Endometrial microvascular endothelial cells (primary cell): ENCODE measurements around the gene TAP1. TPM values are rescaled to one million over a fixed set of nuclear protein-coding genes. Genes with fewer than 3 reads are reported as not detected.
"Not testable (repeated sequence)": the region's sequence is repeated elsewhere in the genome, so short reads cannot be mapped to it uniquely, and the experiment has no call there.

ENCODE experiments used
- in situ Hi-C: cut with HindIII; loops from 2 replicates; pipeline ENCODE4 v1.10.0; 2017; ENCODE audit warnings: low sequenced_read_pairs, low pct_unique_long_range_greater_than_20kb; ENCODE audit errors: inconsistent ontology term
- total RNA-seq: library from RNA; depleted of rRNA; stranded (reverse); fragments of >200 nt; gene quantifications from one replicate; pipeline ENCODE4 v1.2.3, GENCODE V29; 2015; ENCODE audit errors: inconsistent ontology term

TAP1 gene
- total RNA-seq, 1 donor from 2014 or later: 106 TPM

DNA sequence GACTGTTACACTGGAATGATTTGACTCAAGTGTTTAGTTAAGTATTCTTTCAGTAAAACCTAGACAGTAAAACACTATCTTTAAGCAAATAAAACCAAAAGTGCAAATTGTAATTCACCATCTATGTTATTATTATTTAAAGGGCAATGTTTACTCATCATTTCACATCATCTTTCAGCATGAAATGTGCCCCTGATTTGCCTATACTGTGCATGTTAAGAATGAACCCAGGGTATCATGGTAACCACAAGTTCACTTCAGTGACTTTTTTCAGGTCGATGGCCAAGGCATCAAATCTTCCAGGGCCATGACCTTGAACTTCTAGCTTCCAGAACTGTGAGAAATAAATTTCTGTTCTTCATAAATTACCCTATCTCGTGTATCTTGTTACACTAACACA lies 34.6 kb downstream of the TAP1 start:
- in situ Hi-C loops: no loop called here

DNA sequence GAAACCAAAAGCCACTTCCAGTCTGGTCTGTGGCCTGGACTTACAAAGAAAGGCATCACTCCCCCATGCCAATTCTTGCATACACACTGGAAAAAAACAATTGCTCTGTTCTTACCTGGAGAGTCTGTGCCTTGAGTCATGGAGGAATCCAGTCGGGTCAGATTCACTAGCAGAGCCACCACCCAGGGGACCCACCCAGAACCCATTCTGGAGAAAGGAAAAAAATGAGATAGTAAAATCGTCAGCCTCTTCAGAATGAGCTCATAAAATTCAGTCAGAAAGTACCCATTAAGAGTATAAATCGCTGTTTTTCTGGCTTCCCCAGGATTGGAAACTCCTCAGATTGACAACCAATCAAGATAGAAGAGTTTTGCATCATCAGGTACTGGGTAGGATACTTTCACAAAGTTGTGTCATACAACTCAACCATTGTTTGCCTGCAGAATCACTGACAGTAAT lies 36.7 kb downstream of the TAP1 start, which contains the start of gene HLA-DOB:
TSS of gene HLA-DOB (minus strand) at position 257 of the 459 bp plus-strand sequence. CDS start at position 206, 51 bp downstream.
- in situ Hi-C loops: no loop called here

DNA sequence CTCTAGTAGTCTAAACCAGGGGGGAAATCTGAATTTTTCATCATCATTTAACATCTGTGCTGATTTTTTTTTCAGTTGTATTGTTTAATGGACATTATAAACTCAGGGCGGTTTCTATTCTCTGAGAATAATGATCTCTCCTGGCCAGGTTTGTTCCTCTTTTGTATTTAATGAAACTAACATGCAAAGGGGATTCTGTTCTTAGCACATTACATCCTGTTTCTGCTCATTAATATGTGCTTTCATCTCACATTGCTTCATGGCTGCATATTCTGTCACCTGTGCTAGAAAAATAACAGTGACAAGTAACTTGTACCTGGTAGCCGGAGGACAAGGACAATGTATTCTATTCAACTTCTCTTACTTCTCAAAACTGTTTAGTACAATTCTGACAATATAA lies 37.5 kb downstream of the TAP1 start:
- in situ Hi-C loops: no loop called here

DNA sequence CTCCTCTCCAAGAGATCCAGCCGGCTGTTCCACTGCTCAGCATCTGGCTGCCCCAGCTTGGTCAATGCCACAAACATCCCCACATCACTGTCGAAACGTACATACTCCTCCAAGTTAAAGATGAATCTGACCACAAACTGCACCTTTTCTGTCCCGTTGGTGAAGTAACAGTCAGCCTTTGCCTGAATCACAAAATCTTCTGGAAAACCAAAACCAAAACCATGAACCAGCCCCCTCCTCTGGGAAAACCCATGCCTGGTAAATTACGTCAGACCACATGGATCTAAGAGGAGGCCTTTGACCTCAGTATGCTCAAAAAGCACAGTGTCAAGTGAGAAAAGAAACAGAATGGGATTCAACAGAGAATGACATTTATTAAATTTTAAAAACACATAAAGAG lies 38.4 kb downstream of the TAP1 start:
- in situ Hi-C loops: no loop called here

DNA sequence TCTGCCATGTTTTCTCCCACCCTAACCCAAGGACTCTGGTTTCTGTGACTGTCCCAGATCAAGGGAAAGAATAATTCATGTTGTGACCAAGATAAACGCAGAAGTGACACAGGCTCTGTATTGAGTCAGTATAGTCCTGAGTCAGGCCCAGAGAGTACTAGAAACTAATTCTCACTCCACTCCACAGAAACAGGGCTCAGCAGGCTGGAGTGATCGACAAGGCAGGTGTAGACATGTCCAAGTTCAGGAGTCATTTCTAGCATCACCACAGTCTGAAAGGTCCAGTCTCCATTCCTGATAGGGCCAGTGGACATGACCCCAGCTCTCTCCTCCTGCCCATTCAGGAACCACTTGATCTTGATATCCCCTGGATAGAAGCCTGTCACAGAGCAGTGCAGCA lies 39.4 kb downstream of the TAP1 start:
- in situ Hi-C loops: no loop called here

DNA sequence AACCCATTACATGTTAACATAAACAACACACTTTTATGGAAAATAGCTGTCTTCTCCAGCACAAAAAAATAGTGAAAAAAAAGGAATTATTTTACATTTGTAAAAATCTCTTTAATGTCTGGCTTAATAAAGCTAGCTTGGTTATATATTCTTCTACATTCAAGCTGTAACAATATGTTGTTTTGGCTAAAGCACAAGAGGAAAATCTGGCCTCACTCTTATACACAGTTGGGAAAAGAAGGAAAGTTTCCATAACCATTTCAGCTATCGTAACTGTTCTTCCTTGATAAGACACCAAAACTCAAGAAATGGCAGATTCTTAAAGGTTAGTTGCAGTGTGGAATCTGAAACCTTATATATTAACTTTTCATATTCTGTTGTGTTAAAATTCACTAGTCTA lies 44.3 kb downstream of the TAP1 start:
- in situ Hi-C loops: no loop called here

DNA sequence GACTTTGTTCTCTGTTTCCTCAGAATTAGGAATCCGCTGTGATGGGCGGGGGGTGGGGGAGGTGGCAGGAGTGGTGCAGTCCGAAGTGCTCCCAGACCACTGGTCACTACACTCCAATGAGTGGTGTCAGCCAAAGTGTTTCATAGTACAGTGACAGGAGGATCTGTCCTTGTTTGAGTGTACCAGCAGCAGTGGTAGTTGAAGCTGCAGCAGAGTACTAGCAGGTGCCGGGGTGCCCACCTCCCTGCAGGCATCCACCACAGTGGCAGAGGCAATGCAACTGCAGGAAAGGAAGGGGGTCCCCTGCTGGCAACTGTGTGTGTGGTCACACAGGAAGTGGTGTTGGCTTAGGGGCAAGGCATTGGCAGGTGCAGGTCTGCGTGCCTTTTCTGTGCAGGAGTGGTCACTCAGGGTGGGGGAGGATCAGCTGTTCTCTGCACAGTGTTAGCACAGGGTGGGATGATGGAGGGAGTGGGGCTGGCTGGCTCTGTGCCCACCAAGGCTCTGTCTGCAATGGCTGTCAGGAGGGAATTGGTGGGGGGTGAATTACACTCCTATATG lies 46.4 kb downstream of the TAP1 start:
- in situ Hi-C loops: no loop called here

DNA sequence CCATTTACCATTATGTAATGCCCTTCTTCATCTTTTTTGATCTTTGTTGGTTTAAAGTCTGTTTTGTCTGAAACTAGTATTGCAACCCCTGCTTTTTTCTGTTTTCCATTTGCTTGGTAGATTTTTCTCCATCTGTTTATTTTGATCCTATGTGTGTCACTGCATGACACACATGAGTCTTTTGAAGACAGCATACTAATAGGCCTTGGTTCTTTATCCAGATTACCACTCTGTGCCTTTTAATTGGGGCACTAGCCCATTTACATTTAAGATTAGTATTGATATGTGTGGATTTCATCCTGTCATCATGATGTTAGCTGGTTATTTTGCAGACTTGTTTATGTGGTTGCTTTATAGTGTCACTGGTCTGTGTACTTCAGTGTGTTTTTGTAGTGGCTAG lies 48.1 kb downstream of the TAP1 start:
- in situ Hi-C loops: not testable (repeated sequence)

DNA sequence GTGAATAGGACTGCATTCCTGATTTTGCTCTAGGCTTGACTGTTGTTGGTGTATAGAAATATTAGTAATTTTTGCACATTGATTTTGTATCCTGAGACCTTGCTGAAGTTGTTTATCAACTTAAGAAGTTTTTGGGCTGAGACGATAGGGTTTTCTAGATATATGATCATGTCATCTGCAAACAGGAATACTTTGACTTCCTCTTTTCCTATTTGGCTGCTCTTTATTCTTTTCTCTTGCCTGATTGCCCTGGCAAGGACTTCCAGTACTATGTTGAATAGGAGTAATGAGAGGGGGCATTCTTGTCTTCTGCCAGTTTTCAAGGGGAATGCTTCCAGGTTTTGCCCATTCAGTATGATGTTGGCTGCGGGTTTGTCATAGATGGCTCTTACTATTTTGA lies 50.1 kb downstream of the TAP1 start:
- in situ Hi-C loops: no loop called here

DNA sequence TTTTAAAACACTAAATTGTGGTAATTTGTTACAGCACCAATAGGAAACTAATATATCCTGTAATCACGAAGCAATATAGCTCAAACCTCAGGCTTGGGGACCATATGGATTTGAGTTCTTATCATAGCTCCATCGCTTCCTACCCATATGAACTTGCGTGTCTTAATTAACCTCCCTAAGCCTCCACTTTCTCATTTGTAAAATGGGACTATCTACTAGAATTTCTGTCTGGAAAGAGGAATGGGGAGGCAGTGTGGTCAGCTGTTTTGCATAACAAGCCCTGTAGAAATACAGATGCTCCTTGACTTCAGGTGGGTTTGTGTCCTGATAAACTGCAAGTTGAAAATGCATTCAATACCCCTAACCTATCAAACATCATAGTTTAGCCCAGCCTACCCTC lies 53.8 kb downstream of the TAP1 start:
- in situ Hi-C loops: no loop called here

DNA sequence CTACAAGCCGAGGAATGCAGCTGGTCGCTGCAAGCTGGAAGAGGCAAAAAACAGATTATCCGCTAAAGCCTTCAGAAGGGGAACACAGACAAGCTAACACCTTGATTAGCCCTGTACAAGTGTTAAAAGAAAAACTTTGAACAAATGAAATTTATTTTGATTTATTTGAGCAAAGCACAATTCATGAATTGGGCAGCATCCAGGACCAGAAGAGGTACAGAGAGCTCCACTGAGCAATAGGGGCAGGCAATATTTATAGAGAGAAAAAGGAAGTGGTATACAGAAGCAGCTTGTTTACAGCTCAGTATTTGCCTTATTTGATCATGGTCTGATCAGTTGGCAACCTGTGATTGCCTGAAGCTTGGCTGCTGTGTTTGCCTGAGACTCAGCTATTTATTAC lies 54.3 kb downstream of the TAP1 start:
- in situ Hi-C loops: no loop called here

DNA sequence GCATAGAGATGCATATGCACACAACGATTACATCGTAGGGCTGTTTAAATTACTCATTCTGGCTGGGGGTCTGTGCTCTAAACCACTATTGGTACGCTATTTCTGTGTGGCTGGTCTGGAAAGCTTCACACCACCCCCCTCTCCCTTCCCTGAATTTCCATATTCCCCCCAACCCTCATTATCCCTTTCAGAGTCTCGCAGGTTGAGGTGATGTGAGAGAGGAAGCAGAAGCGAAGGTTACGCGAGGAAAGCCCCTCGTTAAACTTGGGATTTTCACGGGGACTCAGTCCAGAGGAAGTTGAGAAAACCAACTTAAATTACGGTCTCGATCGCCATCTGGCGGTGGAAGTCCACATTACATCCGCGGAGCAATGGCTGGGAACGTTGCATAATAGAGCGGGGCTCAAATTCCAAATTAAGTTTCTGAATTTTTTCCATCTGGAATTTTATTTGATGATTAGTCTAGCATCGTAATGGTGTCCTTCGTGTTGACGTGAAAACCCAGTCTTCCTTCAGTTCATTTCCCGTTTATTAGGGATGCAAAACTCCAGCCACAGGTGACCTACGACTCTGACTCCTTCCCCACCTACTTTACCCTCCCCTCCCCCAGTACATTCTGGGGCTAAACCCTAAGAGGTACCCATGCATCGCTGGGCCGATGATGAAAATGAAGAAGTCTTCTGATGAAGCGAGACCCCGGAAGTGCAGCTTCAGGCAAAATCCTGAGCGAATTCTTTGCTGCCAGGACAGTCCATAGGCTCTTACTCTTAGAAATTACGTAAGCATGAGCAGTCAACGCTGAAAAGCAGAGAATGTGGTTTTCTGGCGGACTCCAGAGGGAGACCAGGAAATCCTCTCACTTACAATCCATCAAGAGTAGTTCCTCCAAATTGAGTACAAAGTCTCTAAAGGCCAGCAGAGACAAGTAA lies 56.4 kb downstream of the TAP1 start:
- in situ Hi-C loops: no loop called here

Other genes starting within 250 kb of the TAP1 start
- not detected for gene HLA-DQA1, start 216.3 kb downstream of the TAP1 start, total RNA-seq
- gene HLA-DQB1, start 187.0 kb downstream of the TAP1 start, total RNA-seq: not detected
- not detected for gene HLA-DQA2, start 112.3 kb downstream of the TAP1 start, total RNA-seq
- gene HLA-DQB2, start 90.2 kb downstream of the TAP1 start, total RNA-seq: not detected
- gene HLA-DOB, start 36.7 kb downstream of the TAP1 start, total RNA-seq: 1.0 TPM
- gene TAP2, start 15.0 kb downstream of the TAP1 start, total RNA-seq: 27.4 TPM
- gene PSMB8, start 9.7 kb downstream of the TAP1 start, total RNA-seq: 106 TPM
- gene PSMB9, start 488 bp upstream of the TAP1 start, total RNA-seq: 97.9 TPM
- gene HLA-DMB, start 87.3 kb upstream of the TAP1 start, total RNA-seq: 3.3 TPM
- 7.3 TPM for gene HLA-DMA, start 99.4 kb upstream of the TAP1 start, total RNA-seq
- gene BRD2, start 114.9 kb upstream of the TAP1 start, total RNA-seq: 105 TPM
- gene HLA-DOA, start 155.9 kb upstream of the TAP1 start, total RNA-seq: not detected
- 8.6 TPM for gene HLA-DPA1, start 219.9 kb upstream of the TAP1 start, total RNA-seq
- 36.7 TPM for gene HLA-DPB1, start 222.3 kb upstream of the TAP1 start, total RNA-seq